Fibroblast of skin of abdomen (primary cell): ENCODE results near the gene GJC2.
"Not testable (repeated sequence)": the region's sequence is repeated elsewhere in the genome, so short reads cannot be mapped to it uniquely, and the experiment has no call there.

Experiments used
- DNase-seq: peaks from one replicate; pipeline ENCODE4 v3.0.0-alpha.2; 2013

The GJC2 gene

GRCh38 chr1:228173528-228174481, 24.1 kb downstream of the GJC2 start:
- DNase-seq, result not testable (repeated sequence)

GRCh38 chr1:228174482-228175315, 25.0 kb downstream of the GJC2 start:
- DNase-seq, result no peak

- DNase-seq, result no peak
Observed at GRCh38 chr1:228175316-228176023, 25.7 kb downstream of the GJC2 start.

GRCh38 chr1:228176024-228176395, 26.3 kb downstream of the GJC2 start:
- DNase-seq, result no peak

GRCh38 chr1:228176461-228177182, 26.9 kb downstream of the GJC2 start:
- DNase-seq, result no peak

- DNase-seq, result no peak
Observed at GRCh38 chr1:228177183-228177475, 27.4 kb downstream of the GJC2 start.

GRCh38 chr1:228177721-228178710, 28.3 kb downstream of the GJC2 start:
- DNase-seq, result no peak

- DNase-seq, result no peak
Observed at GRCh38 chr1:228178737-228179684, 29.3 kb downstream of the GJC2 start.

- DNase-seq, result no peak
Observed at GRCh38 chr1:228180271-228180958, 30.7 kb downstream of the GJC2 start.

GRCh38 chr1:228180959-228181644, 31.4 kb downstream of the GJC2 start:
- DNase-seq, result no peak

GRCh38 chr1:228181645-228182034, 31.9 kb downstream of the GJC2 start:
- DNase-seq, result no peak

GRCh38 chr1:228182296-228183030, 32.7 kb downstream of the GJC2 start:
- DNase-seq, result no peak

GRCh38 chr1:228184152-228184551, 34.4 kb downstream of the GJC2 start:
- DNase-seq, result no peak

- DNase-seq, result no peak
Observed at GRCh38 chr1:228185641-228185965, 35.9 kb downstream of the GJC2 start.

- DNase-seq, result not testable (repeated sequence)
Observed at GRCh38 chr1:228188249-228188648, 38.5 kb downstream of the GJC2 start.

GRCh38 chr1:228190182-228190581, 40.5 kb downstream of the GJC2 start:
- no peak for DNase-seq

GRCh38 chr1:228190778-228191177, 41.0 kb downstream of the GJC2 start:
- DNase-seq, result no peak

- no peak for DNase-seq
Observed at GRCh38 chr1:228194436-228194835, 44.7 kb downstream of the GJC2 start.
